Keratinocyte (primary cell): ENCODE results near the gene ZNF195.

Experiments used
- CTCF ChIP-seq, 3 experiments: IDR thresholded peaks in 1 of 3; conservative IDR thresholded peaks in 1 of 3; optimal IDR thresholded peaks in 1 of 3; 2 replicates in 2 of 3; 3 replicates in 1 of 3; pipeline versions ENCODE3 to v1.5.1; 2011; ENCODE audit warnings: low read length in 3 of 3, mild to moderate bottlenecking in 3 of 3, moderate library complexity in 2 of 3, control low read depth in 1 of 3, inconsistent platforms in 1 of 3; ENCODE audit not compliant: insufficient read depth in 2 of 3; ENCODE audit errors: extremely low read depth in 1 of 3
- EZH2 ChIP-seq: IDR thresholded peaks from one replicate; pipeline ENCODE4 v1.6.1; 2012; ENCODE audit warnings: inconsistent platforms, mild to moderate bottlenecking, low read length, moderate library complexity

- TF ChIP-seq CTCF (optimal IDR thresholded peaks at IDR 0.05 in 1 of 3, IDR thresholded peaks at IDR 0.05 in 1 of 3, conservative IDR thresholded peaks at IDR 0.05 in 1 of 3; ENCODE audit: extremely low read depth in 1 of 3, insufficient read depth in 2 of 3, low read length in 3 of 3) (no peak), EZH2 (no peak)
Observed at GRCh38 chr11:3338569-3339339, 40.2 kb downstream of the ZNF195 start.
